Esophagus squamous epithelium (tissue), 4 donors: ENCODE data around the gene HOXD10.

Experiments used
- CTCF ChIP-seq, 6 experiments: fragments of 450-650 bp in 4 of 6; fragments of 200-600 bp in 2 of 6; sonication (generic) in 2 of 6; IDR thresholded peaks; one replicate each; pipeline ENCODE4 v1.5.1; 2016 to 2019; ENCODE audit warnings: antibody characterized with exemption in 6 of 6, mild to moderate bottlenecking in 4 of 6, moderate library complexity in 4 of 6
- POLR2A ChIP-seq, 4 donors: fragments of 450-650 bp; IDR thresholded peaks; one replicate each; pipeline ENCODE4 v1.6.1; 2017; ENCODE audit warnings: antibody characterized with exemption in 4 of 4, mild to moderate bottlenecking in 4 of 4, moderate library complexity in 3 of 4

GRCh38 chr2:176158186-176158591 lies 41.6 kb downstream of the HOXD10 start:
- no peak for TF ChIP-seq CTCF (IDR thresholded peaks at IDR 0.05)
- TF ChIP-seq POLR2A (IDR thresholded peaks at IDR 0.05) = no peak
